ENCODE results near the gene PDP2. TPM values are rescaled to one million over a fixed set of nuclear protein-coding genes. Genes with fewer than 3 reads are reported as not detected.

Gene PDP2, protein sequence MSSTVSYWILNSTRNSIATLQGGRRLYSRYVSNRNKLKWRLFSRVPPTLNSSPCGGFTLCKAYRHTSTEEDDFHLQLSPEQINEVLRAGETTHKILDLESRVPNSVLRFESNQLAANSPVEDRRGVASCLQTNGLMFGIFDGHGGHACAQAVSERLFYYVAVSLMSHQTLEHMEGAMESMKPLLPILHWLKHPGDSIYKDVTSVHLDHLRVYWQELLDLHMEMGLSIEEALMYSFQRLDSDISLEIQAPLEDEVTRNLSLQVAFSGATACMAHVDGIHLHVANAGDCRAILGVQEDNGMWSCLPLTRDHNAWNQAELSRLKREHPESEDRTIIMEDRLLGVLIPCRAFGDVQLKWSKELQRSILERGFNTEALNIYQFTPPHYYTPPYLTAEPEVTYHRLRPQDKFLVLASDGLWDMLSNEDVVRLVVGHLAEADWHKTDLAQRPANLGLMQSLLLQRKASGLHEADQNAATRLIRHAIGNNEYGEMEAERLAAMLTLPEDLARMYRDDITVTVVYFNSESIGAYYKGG
- 2.4 TPM in 2 replicates for total RNA-seq

DNA sequence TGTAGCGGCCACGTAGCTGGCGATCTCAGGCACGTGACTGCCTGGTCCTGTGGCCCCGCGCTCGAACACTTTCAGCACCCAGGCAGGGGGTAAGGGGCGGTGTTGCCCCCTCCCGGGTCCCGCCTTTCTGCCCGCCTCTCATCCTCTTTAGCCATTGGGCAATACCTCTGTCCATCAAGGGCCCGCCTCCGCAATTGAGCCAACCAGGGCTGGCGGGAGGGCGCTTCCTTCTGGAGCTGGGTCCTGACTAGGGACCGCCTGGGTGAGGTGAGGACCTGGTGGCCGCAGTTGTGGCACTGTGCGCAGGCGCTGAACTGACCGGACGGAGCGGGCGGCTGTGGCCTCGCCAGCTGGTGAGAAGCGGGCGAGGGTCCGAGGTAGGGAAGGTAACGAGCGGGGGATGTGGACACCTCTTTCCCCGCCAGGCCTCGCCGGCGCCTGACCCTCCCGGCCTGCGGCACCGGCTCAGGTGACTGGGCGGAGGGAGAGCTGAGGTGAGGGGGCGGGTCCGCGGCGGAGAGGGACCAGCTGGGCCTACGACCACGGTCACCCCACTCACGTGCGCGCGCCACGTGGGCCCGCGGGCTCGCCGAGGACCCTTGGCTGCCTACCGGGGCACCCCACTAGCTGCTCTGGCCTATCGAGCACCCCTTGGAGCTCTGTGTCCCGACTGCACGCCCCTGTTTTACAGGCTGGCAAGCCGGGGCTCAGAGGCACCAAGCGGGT lies at the start of gene PDP2:
PDP2 (plus strand) TSS at position 228 of the 726 bp plus-strand sequence. CDS start 3,770 bp downstream, outside the sequence.

DNA sequence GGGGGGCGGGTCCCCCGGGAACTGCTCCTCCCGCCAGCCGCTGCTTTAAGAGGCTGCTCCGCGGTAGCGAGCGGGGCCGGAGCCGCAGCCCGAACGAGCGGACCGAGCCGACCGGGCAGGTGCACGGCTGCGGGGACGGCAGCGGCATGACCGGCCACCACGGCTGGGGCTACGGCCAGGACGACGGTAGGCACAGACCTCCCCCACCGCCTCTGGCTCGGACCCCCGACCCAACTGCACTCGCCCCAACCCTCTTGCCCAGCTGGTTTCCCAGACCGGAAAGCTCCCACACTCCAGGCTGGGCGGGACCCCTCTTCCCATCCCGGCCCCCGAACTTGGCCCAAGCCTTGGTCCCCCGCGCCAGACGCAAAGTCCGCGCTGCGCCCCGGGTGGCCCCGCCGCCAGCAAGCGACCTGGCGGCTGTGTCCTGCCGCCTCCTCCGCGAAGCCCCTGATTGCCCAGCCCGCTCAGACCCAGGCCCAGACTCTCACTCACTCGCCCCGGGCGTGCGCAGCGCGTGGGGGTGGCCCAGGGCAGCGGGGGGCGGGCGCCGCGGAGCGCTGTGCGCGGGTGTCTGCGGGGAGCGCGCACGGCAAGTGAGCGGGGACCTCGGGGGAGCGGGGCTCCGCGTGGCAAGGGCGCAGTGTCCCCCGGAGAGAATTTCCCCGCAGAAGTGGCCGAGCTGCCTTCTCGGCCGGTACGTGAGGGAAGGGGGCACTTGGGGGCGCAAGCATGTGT lies 35.8 kb upstream of the PDP2 start, which contains the start of gene CA7:
CA7 (plus strand) TSS at position 73 of the 738 bp plus-strand sequence; CDS start at position 147, 74 bp downstream.

DNA sequence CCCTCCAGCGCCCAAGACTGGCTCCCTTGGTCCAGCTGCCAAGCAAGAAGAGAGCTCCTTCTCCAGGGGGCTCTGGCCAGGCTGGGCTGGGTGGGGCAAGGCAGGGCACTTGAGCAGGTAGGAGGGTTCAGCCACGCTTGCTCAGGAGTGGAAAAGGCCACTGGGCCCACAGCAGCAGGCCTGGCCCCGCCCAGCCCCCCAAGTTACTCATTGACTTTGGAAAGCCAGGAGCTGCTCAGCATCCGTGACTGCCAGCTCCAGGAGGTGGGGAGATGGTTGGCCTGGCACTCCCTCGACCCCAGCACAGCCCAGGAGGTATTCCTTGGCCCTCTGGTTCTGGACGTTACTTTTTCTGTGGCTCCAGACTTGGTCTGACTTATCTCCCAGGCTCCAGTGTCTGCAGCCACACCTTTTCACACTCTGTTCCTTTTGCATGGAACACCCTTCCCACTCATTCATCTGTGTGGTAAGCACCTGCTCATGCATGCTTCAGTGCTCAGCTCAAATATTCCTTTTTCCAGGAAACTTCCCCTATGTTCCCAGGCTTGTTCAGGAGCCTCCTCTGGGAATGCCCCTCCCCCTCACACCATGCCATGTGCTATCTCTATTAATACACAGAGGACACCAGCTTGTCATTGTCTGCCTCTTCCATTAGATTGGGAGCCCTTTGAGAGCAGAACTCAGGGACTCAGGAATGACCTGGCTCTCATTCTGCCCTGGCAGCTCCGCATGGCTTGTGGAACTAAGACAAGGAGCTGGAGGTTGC lies 38.7 kb downstream of the PDP2 start, which contains the start of gene CDH16:
CDH16 (minus strand) TSS at position 83 of the 766 bp plus-strand sequence. CDS start 820 bp downstream, outside the sequence.

DNA sequence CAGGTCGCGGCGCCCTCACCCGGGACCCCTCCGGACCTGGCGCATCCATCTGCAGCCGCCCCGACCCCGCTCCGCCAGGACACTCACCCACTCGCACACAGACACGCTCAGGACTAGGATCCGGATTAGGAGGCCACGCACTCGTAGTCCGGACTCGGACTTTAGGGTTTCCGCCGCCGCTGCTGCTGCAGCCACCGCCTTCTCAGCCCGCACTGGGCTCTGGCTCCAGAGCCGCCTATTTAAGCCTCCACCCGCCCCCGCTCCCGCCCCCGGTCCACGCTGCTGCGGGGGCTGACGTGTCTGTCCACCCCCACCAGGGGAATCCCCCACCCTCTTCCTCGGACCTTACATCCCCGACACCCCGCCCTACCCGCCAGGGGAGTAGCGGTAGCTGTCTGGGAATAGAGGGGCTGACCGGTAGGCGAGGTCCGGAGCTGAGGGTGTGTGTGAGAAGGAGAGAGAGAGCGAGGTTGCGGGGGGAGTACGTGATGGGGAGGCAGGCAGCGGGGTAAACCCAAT lies 45.1 kb downstream of the PDP2 start, which contains the start of gene RRAD:
RRAD (minus strand) TSS at position 214 of the 519 bp plus-strand sequence. CDS start 356 bp downstream, outside the sequence.

DNA sequence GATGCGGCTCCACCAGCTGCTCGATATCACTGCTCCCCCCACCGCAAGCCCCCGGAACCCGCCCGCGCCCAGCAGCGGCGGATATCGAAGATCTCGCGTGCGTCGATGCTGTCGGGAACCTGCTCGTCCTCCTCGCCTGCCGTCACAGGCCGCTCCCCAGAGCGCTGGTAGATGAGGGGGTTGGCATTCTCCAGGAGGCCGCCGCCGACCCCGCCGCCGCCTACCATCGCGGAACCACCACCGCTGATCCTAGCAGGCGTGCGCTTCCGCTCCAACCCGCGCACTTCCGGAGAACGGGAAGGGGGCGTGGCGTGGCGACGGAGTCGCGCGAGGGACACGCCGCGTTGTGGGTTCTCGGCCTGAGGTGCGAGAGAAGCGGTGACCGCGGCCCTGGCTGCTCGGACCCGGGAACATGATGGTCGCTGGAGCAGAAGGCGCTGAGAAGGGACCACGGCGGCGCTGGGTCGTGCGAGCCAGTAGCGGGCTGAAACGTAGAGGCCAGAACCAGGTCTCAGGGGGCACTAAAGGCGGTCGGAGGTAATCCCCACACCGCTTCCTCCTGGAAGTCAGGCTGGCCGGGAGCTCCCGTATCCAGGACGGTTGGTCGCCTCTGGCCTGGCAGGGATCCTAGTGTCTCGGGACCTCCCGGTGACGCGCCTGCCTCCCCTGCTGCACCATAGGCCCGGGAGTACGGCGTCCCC lies 54.0 kb downstream of the PDP2 start, which contains the start of gene CIAO2B:
CIAO2B (minus strand) TSS at position 265 of the 701 bp plus-strand sequence; CDS start at position 227, 38 bp downstream.

DNA sequence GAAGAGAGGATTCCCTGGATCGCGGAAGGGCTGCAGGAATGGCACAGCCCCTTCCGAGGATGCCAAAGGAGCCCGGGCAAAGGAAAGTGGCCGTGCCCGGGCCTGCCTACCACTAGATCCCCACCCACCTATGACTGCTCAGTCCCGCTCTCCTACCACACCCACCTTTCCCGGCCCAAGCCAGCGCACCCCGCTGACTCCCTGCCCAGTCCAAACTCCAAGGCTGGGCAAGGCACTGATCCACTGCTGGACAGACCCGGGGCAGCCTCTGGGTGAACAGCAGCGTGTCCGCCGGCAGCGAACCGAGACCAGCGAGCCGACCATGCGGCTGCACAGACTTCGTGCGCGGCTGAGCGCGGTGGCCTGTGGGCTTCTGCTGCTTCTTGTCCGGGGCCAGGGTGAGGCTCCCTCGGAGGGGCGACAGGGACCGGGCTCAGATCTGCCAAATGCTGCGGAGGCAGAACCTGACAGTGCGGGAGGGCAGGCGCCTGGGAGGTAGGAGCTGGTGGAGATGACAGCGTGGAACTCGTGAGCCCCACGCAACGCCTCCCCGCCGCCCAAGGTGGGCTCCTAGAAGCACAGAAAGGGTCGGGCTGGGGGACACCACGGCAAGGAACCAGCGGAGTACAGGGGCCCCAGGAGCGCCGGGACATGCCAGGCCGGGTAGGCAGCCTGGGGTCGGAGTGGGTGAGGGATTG lies 55.1 kb downstream of the PDP2 start, which contains the start of gene CES2:
CES2 (plus strand) TSS at position 203 of the 698 bp plus-strand sequence; CDS start at position 323, 120 bp downstream.

Other genes starting within 250 kb of the PDP2 start
- 2.1 and 3.4 TPM in 2 replicates for gene CMTM4, start 183.8 kb upstream of the PDP2 start, total RNA-seq
- gene DYNC1LI2, start 128.9 kb upstream of the PDP2 start, total RNA-seq, result 64.4 and 68.7 TPM in 2 replicates
- not detected in 2 replicates for gene TERB1, start 78.9 kb upstream of the PDP2 start, total RNA-seq
- 67.7 and 77.1 TPM in 2 replicates for gene NAE1, start 49.5 kb upstream of the PDP2 start, total RNA-seq
- not detected in 2 replicates for gene CA7, start 36.1 kb upstream of the PDP2 start, total RNA-seq
- gene CDH16, start 38.4 kb downstream of the PDP2 start, total RNA-seq, result not detected in 2 replicates
- gene RRAD, start 45.0 kb downstream of the PDP2 start, total RNA-seq, result 2.3 and 2.4 TPM in 2 replicates
- gene CIAO2B, start 53.9 kb downstream of the PDP2 start, total RNA-seq, result 105 and 128 TPM in 2 replicates
- gene CES2, start 55.0 kb downstream of the PDP2 start, total RNA-seq, result 18.2 and 24.2 TPM in 2 replicates
- gene CES3, start 80.8 kb downstream of the PDP2 start, total RNA-seq, result not detected in 2 replicates
- gene CES4A, start 108.1 kb downstream of the PDP2 start, total RNA-seq, result 0.33 TPM in 1 of 2 replicates, not detected in the other
- 55.3 and 62.4 TPM in 2 replicates for gene CBFB, start 148.6 kb downstream of the PDP2 start, total RNA-seq
- 12.1 and 13.1 TPM in 2 replicates for gene PHAF1, start 229.4 kb downstream of the PDP2 start, total RNA-seq